Muscle of back (tissue), 11 donors: Measurements from ENCODE around the gene HSPA1L. TPM values are rescaled to one million over a fixed set of nuclear protein-coding genes. Genes with fewer than 3 reads are reported as not detected.
"Not testable (repeated sequence)": the region's sequence is repeated elsewhere in the genome, so short reads cannot be mapped to it uniquely, and the experiment has no call there.

Experiments used
- DNase-seq, 3 donors: peaks; one replicate each; pipeline versions ENCODE4 v3.0.0 to v3.0.0-alpha.2; 2013
- polyA plus RNA-seq, 10 donors: library from polyadenylated mRNA; unstranded; fragments of 120-200 nt; gene quantifications; one replicate each; pipeline ENCODE4 v1.2.1, GENCODE V29; 2013; ENCODE audit not compliant: insufficient read length in 10 of 10

The HSPA1L gene
- polyA plus RNA-seq, 10 donors = 3.3 to 4.3 (median 3.9) TPM

DNA sequence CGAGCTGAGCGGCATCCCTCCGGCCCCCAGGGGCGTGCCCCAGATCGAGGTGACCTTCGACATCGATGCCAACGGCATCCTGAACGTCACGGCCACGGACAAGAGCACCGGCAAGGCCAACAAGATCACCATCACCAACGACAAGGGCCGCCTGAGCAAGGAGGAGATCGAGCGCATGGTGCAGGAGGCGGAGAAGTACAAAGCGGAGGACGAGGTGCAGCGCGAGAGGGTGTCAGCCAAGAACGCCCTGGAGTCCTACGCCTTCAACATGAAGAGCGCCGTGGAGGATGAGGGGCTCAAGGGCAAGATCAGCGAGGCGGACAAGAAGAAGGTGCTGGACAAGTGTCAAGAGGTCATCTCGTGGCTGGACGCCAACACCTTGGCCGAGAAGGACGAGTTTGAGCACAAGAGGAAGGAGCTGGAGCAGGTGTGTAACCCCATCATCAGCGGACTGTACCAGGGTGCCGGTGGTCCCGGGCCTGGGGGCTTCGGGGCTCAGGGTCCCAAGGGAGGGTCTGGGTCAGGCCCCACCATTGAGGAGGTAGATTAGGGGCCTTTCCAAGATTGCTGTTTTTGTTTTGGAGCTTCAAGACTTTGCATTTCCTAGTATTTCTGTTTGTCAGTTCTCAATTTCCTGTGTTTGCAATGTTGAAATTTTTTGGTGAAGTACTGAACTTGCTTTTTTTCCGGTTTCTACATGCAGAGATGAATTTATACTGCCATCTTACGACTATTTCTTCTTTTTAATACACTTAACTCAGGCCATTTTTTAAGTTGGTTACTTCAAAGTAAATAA, 2.2 kb upstream of the HSPA1L start:
- not testable (repeated sequence) for DNase-seq

DNA sequence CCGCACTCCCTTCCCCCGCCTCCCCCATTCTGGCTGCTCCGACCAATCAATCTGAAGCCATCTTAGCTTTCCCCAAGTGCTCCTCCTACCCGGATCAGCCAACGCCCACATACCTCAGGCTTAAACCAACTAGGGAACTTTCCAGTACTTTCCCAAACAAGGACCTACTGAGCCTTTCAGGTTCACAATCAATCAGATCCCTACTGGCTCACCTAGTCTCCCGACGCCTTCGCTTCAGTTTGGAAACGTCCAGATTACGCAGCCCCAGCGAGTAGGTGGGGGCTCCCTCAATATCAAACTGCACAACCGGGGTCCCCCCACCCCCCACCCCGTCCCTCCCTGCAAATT, 432 bp downstream of the HSPA1L start:
- DNase-seq = peak; percentile 98 to 99 (median 99)

DNA sequence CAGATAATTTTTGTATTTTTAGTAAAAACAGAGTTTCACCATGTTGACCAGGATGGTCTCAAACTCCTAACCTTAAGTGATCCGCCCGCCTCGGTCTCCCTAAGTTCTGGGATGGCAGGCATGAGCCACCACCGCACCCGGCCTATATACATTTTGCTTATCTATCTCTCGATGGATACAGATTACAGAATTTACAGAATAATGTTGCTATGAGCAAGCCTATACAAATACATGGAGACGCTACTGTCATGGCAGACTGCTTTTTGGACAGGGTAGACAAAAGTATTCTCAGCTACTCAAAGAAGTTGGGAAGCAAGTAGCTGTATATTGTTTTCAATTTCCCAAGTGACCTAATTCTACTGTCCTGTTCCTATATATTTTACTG, 1.6 kb downstream of the HSPA1L start:
- no peak for DNase-seq

DNA sequence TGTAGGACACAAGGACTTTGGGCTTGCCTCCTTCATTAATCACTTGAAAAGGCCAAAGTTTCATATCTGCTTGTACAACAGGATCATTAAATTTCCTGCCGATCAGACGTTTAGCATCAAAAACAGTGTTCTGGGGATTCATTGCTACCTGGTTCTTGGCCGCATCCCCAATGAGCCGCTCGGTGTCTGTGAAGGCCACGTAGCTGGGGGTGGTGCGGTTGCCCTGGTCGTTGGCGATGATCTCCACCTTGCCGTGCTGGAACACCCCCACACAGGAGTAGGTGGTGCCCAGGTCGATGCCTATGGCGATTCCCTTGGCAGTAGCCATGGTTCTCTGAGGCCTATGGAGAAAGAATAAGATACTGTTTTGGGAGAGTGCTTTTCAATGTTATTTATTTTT, 3.4 kb downstream of the HSPA1L start:
- DNase-seq = no peak

DNA sequence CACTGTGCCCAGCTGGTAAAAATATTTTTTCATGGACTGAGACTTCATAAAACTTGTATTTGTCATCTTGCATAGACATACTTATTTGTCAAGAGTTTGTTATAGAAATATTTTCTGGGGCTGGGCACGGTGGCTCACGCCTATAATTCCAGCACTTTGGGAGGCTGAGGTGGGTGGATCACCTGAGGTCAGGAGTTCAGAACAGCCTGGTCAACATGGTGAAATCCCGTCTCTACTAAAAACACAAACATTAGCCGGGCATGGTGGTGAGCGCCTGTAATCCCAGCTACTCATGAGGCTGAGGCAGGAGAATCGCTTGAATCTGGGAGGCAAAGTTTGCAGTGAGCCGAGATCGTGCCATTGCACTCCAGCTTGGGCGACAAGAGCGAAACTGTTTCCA, 6.5 kb downstream of the HSPA1L start:
- DNase-seq = not testable (repeated sequence)

DNA sequence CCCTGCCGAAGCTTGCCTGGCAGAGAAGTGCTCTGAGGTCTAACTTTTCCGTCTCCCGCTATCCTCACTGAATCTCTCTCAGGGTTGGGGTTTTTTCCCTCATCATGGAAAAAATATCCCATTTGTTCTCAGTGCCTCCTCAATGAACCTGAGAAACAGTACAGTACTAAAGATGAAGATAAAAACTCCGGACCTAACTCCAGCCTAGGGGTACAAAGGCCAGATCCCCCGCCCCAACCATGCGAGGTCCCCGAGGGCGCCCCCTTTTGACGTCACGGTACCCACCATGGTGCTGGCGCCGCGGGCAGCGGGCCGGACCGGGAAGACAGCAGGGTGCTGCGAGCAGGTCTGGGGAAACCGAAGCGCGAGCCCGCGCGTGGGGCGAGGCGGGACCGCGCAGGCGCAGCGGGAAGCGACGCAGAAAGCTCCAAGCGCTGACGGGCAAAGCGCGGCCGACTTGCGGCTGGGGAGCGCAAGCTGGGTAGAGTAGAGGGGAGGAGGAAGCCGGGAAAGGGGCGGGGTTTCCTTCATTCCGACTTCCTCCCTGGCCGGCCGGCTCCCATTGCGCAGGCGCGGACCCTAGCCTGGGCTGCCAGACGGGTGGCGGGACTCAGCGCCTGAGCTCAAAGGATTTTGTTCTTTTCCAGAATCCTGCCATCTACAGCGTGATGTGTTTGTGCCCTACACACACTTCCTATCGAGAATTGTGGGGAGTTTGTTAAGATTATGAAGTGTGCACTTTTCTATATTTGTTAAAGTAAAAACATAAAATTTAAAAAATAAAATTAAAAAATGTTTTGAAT, 8.4 kb downstream of the HSPA1L start, which contains the start of gene LSM2:
Gene LSM2, minus strand, starts transcription at position 497 of the 803 bp plus-strand sequence. Its CDS starts 209 bp downstream, at position 288.
- DNase-seq = peak; percentile 97 to 99 (median 98)

DNA sequence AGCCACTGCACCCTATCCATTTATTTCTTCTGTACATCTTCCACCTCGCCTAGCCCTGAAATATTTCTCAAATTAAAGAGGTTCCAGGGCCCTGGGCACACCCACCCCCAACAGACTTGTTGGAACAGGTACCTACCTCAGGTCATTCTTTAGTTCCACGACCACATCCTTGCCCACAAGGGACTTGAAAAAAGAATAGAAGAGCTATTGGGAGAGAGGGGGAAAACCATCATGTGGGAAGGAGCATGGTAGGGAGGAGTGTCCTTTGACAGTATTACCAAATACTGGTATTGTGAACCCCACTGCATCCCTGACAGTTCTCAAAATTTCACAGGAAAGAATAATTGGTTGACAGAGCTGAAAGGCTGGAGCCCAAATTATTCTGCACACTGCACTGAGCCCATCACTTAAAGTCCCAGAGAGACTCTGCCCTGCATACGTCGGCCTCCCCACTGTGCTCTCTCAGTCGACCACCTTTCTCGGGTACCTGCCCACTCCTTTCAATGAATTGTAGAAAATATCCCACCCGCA, 9.1 kb downstream of the HSPA1L start:
- DNase-seq = no peak

DNA sequence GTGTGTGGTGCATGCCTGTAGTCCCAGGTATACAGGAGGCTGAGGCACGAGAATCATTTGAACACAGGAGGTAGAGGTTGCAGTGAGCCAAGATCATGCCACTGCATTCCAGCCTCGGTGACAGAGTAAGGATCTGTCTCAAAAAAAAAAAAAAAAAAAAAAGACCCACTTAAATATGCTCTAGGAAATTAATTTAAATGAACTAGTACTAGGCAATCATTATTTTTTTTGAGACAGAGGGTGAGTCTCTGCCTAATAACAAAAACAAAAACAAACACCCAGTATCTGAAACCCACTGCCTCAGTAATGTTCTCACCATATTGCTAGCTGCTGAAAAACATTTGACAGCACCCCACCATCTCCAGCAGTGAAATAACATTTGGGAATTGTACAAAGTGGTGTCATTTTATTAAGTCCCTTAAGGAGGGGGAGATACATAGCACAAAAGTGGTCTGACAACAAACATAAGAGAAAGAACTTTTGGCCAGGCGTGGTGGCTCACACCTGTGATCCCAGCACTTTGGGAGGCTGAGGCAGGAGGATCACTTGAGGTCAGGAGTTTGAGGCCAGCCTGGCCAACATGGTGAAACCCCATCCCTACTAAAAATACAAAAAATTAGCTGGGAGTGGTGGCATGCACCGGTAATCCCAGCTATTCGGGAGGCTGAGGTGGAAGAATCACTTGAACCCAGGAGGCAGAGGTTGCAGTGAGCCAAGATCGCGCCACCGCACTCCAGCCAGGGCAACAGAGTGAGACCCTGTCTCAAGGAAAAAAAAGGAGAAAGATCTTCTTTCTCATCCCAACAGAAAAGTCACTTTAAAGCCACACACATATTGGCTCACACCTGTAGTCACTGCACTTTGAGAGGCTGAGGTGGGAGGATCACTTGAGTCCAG, 13.8 kb downstream of the HSPA1L start:
- not testable (repeated sequence) for DNase-seq

DNA sequence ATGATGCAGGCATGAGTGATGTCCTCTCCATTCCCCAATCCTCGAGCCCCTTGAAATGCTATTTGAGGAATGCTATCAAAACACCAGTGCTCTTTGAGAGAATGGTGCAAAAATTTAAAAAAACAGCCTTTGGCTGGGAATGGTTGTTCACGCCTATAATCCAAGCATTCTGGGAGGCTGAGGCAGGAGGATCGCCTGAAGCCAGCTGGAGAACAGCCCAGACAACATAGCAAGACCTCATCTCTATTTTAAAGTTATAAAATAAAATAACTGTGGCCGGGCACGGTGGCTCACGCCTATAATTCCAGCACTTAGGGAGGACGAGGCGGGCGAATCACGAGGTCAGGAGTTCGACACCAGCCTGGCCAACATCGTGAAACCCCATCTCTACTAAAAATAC, 15.3 kb downstream of the HSPA1L start:
- peak in 2 of 3 donors; percentile 40 to 41 for DNase-seq

DNA sequence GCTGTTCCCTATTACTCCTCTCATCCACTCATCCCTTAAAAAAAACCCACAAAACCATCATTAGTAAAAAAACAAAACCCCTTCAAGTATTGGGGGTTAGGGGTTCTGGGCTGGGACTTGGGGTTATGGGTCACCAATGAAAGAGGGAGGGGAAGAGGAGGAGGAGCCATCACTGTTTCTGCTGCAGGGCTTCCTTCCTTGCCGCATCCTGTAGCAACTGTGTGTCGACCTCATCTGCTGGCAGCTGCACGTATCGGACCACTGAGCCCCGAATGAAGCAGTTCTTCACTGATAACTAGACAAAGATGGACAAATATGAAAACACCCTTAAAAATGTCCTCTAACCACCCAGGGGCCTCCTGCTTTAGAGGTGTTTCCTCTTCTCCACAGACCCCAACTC, 17.5 kb downstream of the HSPA1L start:
- DNase-seq = no peak

DNA sequence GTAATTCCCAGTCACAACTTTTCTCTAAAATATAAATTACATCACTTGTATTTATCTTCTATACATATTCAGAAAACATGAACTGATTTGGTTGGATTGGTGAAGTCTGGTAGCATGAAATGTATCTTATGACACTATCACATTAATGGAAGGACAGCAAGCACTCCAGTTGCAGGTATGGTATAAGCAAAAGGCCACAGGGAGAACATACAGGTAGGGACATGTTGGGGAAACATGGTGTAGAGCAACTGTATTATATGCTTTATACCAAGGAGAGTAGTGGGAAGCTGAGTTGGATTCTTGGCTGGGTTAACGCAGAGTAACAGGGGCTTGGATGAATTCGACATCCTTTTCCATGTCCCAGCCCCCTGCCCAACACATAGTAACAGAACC, 18.1 kb downstream of the HSPA1L start:
- DNase-seq = no peak

DNA sequence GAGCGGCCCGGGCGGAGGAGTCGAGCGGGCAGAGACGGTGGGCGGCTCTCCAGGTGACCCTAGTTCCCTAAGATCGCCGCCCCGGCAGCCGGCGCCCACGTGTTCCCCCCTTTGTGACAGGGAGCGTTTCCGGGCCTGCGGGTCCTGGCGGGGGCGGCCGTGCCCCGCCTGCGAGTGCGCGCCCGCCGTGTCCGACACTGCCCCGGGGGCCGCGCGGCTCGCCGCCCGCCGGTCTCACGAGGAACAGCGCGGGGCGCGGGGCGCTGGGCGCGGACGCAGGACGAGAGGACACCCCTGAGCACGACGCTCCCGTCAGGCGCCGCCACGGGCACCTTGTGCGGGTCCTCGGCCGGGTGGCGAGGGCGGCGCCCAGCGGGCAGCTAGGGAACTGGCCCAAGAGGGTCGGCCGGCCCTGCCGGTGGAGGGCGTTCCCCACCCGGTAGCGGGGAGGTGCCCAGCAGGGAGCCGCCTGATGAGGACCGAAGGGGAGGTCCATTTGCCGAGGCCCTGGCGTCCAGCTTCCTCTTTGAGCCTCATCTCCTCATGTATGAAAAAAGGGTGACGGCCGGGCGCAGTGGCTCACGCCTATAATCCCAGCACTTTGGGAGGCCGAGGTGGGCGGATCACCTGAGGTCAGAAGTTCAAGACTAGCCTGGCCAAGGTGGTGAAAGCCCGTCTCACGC, 19.3 kb downstream of the HSPA1L start, which contains the start of gene VARS1:
Gene VARS1, minus strand, starts transcription at position 137 of the 683 bp plus-strand sequence. CDS start 535 bp downstream, outside the sequence.
- peak; percentile 84 to 94 (median 89) for DNase-seq

DNA sequence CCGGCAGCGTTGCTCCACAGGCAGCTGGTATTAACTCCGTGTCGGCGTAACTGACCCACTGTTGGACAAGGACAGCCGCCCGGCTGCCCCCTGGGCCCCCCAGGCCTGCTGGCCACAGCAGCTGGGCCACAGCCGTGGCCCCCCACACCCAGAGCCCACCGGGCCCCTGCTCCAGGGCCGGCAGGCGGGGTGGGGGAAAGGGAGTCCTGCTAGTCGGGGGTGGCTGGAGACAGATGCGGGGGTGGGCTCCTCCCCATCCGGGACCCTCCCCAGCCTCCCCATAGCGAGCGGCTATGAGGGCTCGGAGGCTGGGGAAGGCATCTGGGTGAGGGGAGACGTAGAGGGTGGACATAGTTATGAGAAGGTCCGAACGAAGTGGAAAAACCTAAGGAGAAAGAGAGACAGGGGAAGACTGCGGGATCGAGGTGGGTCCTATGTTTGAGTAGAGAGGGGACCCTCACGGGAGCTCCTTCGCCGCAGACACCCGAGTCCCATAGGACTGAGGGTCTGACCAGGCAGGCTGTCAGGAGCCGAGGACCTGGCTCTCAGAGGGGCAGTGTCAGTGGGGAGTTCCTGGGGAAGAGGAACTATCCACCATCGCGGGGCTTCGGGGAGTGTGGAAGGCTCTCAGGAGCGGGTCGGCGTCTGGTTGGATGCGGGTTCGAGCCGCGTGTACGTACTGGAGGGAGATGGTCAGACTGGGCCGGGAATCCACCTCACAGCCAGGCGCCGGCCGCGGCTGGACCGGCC, 20.0 kb downstream of the HSPA1L start:
- DNase-seq = peak in 2 of 3 donors; percentile 44 to 66

DNA sequence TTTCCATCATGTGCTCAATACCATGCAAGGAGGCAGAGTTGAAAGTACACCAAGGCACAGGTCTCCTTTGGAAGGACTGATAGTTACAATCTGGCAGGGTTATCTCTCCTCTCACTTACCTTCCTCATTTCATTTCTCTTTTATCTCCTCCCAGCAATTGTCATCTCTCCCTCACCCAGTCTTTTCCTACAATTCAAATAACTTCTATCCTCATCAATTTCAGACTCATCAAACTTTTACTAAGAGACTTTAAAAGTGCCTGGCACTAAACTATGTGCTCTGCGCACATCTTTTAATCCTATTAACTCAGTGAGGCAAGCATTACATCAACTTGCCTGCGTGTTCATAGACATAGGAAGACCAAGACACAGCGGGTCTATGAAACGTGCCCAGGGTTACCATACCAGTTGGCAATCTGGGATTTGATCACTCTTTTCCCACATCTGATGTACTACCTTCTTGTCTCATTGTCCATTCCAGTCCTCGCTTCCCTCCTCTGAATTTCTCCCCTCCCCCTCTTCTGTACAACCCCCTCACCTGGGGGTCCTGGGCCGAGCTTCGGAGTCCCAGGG, 20.7 kb downstream of the HSPA1L start:
- DNase-seq = peak in 1 of 3 donors; percentile 54

DNA sequence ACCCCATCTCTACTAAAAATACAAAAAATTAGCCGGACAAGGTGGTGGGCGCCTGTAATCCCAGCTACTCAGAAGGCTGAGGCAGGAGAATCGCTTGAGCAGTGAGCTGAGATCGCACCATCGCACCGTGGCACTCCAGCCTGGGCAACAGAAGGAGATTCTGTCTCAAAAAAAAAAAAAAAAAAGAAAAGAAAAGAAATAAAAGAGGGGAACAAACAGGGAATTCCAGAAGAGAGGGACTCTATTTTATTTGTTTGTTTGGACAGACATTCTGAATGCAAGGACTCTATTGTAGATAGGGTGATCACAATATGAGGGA, 21.2 kb downstream of the HSPA1L start:
- not testable (repeated sequence) for DNase-seq

DNA sequence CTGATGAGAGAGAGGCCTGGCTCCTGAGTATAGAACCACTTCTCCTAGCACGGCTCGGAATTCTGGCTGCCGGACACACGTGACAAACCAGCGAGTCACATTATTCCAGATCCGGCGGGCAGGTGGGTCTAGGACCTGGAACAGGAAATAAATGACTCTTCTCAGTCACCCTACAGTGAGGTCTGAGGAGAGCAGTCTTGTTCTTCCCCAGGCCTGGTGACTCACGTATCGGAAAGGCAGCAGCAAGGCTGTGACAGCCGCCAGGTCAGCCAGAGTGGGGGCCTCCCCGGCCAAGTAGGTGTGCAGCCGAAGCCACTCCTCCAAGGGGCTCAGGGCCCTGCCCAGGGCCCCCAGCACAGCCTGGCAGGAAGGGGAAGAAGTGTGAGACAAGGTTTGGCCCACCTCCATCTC, 22.3 kb downstream of the HSPA1L start:
- DNase-seq = no peak

DNA sequence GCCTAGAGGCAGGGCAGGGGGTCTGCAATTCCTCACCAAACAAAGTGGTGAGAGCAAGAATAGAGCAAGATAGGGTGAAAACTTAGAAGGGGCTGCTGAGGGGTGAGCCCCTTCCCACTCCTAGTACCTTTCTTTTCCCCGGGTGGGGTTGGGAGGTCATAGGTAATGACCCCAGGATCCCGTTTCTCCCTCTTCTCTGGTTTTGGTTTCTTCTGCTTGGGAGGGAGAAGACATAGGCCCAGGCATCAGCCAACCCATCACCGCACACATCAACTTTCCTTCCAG, 23.1 kb downstream of the HSPA1L start:
- DNase-seq = no peak

DNA sequence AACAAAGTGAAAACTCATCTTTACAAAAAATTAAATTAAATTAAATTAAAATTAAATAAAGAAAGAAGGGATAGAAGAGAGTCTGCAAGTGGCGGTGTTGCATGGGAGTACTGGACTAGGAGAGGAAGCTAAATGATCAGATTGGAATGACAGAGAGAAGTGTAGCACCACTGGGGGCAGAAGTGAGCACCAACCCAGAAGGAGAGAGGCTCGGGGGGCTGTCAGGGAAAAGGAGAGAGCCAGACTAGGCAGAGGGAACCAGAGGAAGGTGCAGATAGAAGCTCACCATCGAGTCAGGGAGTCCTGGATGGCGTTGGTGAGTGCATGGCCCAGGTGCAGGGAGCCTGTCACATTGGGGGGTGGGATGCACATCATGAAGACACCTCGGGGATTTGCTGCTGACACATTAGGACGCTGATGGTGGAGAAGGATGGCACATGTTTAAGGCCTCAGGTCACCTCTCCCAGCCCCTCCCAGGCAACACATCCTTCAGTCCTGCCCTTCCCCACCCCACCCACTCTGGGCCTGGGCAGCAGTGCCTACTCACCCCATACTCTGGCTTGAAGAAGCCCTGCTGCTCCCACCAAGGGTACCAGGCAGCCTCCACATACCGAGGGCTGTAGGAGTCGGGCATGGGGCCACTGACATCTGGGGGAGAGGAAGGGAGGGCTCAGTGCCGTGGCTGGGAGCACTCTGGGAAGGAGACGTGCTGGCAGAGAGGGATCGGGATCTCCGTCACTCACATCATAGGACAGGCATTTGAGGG, 23.6 kb downstream of the HSPA1L start:
- DNase-seq = peak; percentile 31 to 76 (median 52)

DNA sequence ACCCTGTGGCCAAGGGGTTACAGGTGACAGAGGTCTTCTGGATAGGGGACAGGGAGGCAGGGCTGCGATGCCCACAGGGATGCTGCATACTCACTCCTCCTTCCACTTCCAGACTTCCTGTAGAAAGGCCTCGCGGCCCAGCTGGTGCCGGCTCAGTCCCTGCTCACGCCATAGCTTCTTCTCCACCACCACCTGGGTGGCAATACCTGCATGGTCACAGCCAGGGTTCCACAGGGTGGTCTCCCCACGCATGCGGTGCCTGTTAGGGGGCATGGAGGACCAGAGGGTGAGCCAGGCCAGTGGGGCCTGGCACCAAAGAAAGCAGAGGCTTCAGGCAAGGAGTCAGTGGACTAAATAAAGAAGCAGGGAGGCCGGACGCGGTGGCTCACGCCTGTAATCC, 29.6 kb downstream of the HSPA1L start:
- no peak for DNase-seq
